ENCODE results near the gene OXA1L. TPM values are rescaled to one million over a fixed set of nuclear protein-coding genes. Genes with fewer than 3 reads are reported as not detected.
"Not testable (repeated sequence)": the region's sequence is repeated elsewhere in the genome, so short reads cannot be mapped to it uniquely, and the experiment has no call there.

The OXA1L gene
- total and polyA plus RNA-seq, 4 donors, result 53.6 to 106 (median 61.8) TPM

GRCh38 chr14:22792158-22792557 is 25.7 kb downstream of the OXA1L start:
- Histone ChIP-seq H3K9me3 (ENCODE audit: control insufficient read depth in 4 of 4, low read length in 3 of 4) (no peaks in the 10 kb centered on the region), H3K9ac (ENCODE audit: low read depth in 1 of 2, low read length in 2 of 2) (no peak overlapping the region), H3K36me3 (ENCODE audit: control insufficient read depth in 4 of 4, insufficient read depth in 3 of 4, low read depth in 1 of 4, low read length in 3 of 4) (no peaks in the 10 kb centered on the region), H3K27ac (ENCODE audit: low read depth in 1 of 2, low read length in 2 of 2) (no peak overlapping the region), H3K4me1 (ENCODE audit: control insufficient read depth in 4 of 4, insufficient read depth in 4 of 4, low read length in 3 of 4) (no peaks in the 10 kb centered on the region), H3K27me3 (ENCODE audit: control insufficient read depth in 4 of 4, insufficient read depth in 4 of 4, low read length in 3 of 4) (no peaks in the 10 kb centered on the region), H3K4me3 (ENCODE audit: low read depth in 1 of 3, low read length in 3 of 3) (no peak overlapping the region)
- no peak for DNase-seq (ENCODE audit: low spot score)
- TF ChIP-seq SP1 (IDR thresholded peaks at IDR 0.05), result no peak
- no peak for TF ChIP-seq NR2F2 (IDR thresholded peaks at IDR 0.05)
- no peak for TF ChIP-seq ATF3 (IDR thresholded peaks at IDR 0.05)
- no peak for TF ChIP-seq RAD21 (IDR thresholded peaks at IDR 0.05)
- no peak for TF ChIP-seq JUND (IDR thresholded peaks at IDR 0.05)
- TF ChIP-seq RXRA (IDR thresholded peaks at IDR 0.05), result no peak
- no peak for TF ChIP-seq CTCF (IDR thresholded peaks at IDR 0.05; ENCODE audit: low read depth, low read length, missing input control)
- TF ChIP-seq FOXA1 (IDR thresholded peaks at IDR 0.05), result no peak
- TF ChIP-seq HNF4A (conservative IDR thresholded peaks at IDR 0.05), result no peak
- no peak for TF ChIP-seq TAF1 (conservative IDR thresholded peaks at IDR 0.05)
- no peak for TF ChIP-seq FOXA2 (IDR thresholded peaks at IDR 0.05)
- TF ChIP-seq MAX (IDR thresholded peaks at IDR 0.05), result no peak
- TF ChIP-seq HNF4G (IDR thresholded peaks at IDR 0.05), result no peak
- TF ChIP-seq REST (IDR thresholded peaks at IDR 0.05), result no peak
- WGBS, result 90% methylated on average over 2 of the region's 2 CpGs

- not testable (repeated sequence) for H3K9ac ChIP-seq (ENCODE audit: low read depth in 1 of 2, low read length in 2 of 2); H3K36me3 ChIP-seq (ENCODE audit: control insufficient read depth in 4 of 4, insufficient read depth in 3 of 4, low read depth in 1 of 4, low read length in 3 of 4); DNase-seq (ENCODE audit: low spot score); H3K4me1 ChIP-seq (ENCODE audit: control insufficient read depth in 4 of 4, insufficient read depth in 4 of 4, low read length in 3 of 4); H3K27ac ChIP-seq (ENCODE audit: low read depth in 1 of 2, low read length in 2 of 2); H3K4me3 ChIP-seq (ENCODE audit: low read depth in 1 of 3, low read length in 3 of 3); H3K9me3 ChIP-seq (ENCODE audit: control insufficient read depth in 4 of 4, low read length in 3 of 4); H3K27me3 ChIP-seq (ENCODE audit: control insufficient read depth in 4 of 4, insufficient read depth in 4 of 4, low read length in 3 of 4)
- 84% methylated on average over 5 of the region's 5 CpGs for WGBS
These were observed 27.1 kb downstream of the OXA1L start for GRCh38 chr14:22793550-22793949.

GRCh38 chr14:22793976-22794375 is 27.5 kb downstream of the OXA1L start:
- H3K27ac ChIP-seq (ENCODE audit: low read depth in 1 of 2, low read length in 2 of 2), result no peak overlapping the region
- H3K27me3 ChIP-seq (ENCODE audit: control insufficient read depth in 4 of 4, insufficient read depth in 4 of 4, low read length in 3 of 4), result no peaks in the 10 kb centered on the region
- 73% methylated on average over 5 of the region's 5 CpGs for WGBS
- DNase-seq (ENCODE audit: low spot score), result no peak
- no peaks in the 10 kb centered on the region for H3K36me3 ChIP-seq (ENCODE audit: control insufficient read depth in 4 of 4, insufficient read depth in 3 of 4, low read depth in 1 of 4, low read length in 3 of 4)
- H3K9me3 ChIP-seq (ENCODE audit: control insufficient read depth in 4 of 4, low read length in 3 of 4), result no peaks in the 10 kb centered on the region
- TF ChIP-seq RXRA (IDR thresholded peaks at IDR 0.05), result no peak
- H3K9ac ChIP-seq (ENCODE audit: low read depth in 1 of 2, low read length in 2 of 2), result no peak overlapping the region
- H3K4me3 ChIP-seq (ENCODE audit: low read depth in 1 of 3, low read length in 3 of 3), result no peak overlapping the region
- peaks cover 0 to 3% (median 1%) of the 10 kb centered on the region in 4 donors for H3K4me1 ChIP-seq (ENCODE audit: control insufficient read depth in 4 of 4, insufficient read depth in 4 of 4, low read length in 3 of 4)
